Activated CD4-positive, alpha-beta T cell treated with anti-CD3 and anti-CD28 coated beads for 1 hour (primary cell): ENCODE results near the gene EXD2.
"Not testable (repeated sequence)": the region's sequence is repeated elsewhere in the genome, so short reads cannot be mapped to it uniquely, and the experiment has no call there.

Source experiments
- DNase-seq: peaks from one replicate; pipeline ENCODE4 v3.0.0-alpha.2; 2020

EXD2 gene

DNA sequence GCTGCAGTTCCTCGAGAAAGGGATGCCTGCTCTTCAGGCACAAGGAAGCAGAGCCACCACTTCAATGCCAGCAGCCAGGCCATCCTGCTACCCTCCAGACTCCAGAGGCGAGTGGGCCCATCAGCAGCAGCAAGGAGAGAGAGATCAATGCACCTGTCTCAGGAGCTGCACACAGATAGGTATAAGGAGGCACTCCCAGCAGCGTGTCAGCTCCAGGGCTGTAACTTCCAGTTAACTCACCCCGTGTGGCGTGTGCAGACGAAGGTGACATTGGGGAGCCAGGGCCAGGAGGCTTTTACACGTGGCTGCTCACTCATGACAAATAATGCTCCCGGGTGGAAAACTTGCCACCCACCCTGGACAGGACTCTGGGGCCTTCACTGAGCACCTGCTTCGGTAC is 92.9 kb downstream of the EXD2 start:
- no peak for DNase-seq

DNA sequence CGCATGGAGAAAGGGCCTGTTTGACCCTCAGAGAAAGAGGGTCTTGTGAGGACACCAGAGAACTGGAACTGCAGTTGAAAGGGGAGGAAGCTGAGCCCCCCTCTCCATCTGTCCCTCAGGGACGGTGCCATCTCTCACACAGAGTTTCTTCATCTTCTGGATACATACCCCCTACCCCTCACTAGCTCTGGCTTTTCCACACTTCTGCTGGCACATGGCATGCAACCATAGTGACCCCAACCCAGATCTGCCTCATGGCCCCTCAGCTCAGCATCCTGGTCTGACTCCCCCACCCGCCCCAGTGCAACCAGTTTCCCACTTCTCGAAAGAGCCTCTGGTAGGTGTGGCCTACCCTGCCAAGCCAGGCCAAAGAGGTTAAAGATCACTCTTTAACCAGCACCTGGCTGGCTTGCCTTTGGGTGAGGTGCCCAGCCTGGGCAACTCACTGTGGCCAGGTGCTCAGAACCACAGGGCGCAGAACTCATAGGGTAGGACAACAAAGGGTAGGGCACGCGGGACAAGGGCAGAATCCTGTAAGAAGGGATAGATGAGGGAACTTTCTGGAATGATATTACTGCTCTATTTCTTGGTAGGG is 94.5 kb downstream of the EXD2 start:
- no peak for DNase-seq

DNA sequence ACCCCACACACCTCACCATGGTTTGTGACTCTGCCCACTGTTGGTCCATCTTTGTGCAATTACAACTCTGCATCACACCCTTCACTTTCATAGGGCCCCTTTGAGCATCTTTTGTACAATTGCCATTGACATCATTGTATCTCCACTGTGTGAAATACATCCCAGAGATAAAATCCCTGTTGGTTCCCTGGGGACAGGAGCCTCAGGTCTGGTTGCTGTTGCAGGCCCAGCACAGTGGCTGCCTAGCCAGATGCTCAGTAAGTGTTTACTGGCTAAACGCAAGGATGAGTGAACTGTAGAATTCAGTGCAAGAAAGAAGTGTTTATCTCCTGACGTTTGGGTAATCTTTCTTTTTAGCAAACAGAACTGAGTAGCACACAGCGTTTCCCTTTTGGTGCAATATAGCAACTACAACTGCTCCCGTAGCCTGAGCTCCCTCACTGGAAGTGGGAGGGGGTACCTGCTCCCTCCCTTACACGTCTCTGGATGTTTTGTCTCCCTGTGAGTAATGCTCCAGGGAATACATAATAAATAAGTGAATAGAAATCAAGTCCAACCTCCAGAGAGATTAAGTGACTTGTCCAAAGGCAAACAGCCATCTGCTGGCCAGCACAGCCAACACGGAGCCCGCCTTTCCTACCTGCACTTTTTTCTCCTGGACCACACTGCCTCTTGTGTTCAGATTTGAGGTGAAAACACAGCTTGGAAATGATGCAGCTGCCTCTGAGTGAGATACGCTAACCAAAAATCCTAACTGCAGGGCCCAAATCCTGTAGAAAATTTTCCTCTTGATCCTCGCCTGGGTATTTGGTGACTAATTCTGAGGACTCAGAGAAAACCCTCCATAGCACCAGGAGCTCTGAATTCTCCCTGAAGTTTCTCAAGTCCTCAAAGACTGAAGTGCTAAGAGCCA is 96.1 kb downstream of the EXD2 start:
- no peak for DNase-seq

DNA sequence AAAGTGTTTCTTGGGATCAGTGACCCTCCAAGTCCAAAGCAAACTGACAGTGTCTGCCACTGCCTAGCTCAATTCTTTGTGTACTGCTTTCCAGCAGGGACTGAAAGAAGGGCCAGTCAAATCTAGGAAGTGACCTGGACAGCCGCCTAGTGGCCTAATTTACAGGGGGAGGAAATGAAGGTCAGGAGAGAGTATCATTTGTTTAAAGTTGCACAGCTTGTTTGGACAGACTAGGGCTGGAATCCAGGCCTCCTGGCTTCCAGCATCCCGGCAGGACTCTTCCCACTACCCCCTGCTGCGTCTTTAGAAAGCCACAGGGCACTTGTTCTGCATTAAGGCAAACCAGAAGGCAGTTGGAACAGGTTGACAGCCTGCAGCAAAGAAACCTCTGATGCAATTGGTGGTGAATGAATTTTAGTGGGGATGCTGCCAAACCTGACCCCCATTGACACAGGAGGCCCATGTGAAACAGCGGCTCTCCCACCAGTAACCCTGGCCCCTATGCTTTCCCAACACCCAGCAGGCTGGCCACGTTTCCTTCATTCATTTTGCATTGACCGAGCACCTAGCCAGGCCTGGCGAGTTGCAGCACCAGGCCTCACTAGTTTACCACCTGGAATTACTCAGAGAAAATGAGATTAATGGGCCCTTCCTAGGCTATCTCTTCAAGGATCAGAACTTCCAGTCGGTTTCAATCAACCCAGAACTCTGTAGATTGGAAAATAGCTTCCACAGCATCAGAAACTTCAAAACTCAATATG is 96.9 kb downstream of the EXD2 start:
- DNase-seq = no peak

DNA sequence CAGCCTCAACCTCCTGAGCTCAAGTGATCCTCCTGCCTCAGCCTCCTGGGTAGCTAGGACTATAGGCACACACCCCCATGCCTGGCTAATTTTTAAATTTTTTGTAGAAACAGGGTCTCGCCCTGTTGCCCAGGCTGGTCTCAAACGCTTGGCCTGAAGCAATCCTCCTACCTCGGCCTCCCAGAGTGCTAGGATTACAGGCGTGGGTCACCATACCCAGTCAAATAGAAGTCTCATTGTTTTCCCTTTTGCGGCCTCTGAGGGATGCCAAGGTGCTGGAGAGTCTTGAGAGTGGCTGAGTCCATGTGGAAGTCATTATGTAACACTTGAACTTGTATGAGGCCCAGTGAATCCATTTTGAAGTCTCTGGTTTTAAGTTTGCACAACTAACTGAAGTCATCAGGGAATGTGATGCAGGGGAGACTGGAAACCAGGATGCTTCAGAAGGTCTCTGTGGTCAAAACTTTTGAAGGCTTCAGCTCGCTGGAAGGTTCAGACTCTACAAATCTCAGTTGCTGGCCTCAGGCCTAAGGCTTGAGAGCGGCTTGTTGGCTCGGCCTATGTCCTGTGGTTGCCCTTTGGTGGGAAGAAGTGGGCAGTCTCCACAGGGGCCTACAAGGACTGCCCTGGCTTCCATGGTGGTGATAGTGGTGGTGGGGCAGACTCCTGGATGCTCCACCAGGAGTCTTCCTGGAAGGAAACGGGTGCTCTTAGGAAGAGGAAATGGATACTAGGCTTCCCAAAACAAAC is 97.8 kb downstream of the EXD2 start:
- no peak for DNase-seq

DNA sequence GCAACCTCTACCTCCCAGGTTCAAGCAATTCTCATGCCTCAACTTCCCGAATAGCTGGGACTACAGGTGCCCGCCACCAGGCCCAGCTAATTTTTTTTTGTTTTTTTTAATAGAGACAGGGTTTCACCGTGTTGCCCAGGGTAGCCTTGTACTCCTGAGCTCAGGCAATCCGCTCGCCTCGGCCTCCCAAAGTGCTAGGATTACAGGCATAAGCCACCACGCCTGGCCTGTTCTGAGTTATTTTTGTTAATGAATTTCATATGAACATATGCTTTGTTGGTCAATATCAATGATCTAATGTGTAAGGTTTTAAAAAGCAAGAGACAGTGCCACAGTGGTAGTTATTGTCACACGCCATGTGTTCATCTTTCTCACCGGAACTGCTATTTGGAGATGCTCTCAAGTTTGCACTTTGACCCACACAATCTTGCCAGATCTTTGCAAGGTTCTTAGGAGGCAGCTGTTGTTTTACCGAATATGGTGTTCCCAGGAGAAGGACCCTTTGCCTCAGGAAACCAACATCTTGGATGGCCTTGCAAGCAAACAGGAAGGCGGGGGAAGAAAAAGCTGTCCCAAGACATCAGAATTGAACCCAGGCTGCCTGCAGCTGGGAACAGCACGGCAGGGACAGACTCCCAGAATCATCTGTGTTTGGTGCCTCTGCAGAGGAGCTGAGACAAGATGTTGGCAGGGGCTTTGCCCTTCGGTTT is 98.7 kb downstream of the EXD2 start:
- no peak for DNase-seq

DNA sequence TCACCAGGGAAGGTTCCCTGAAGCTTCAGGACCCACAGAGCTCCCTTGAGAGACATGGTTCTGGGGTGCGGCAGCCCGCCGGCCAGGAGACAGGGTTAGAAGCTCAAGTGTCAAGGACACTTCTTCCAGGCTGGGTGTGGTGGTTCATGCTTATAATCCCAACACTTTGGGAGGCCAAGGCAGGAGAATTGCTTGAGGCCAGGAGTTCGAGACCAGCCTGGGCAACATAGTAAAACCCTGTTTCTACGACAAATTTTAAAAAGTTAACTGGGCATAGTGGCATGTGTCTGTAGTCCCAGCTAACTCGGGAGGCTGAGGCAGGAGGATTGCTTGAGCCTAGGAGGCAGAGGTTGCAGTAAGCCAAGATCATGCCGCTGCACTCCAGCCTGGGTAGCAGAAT is 99.6 kb downstream of the EXD2 start:
- not testable (repeated sequence) for DNase-seq

DNA sequence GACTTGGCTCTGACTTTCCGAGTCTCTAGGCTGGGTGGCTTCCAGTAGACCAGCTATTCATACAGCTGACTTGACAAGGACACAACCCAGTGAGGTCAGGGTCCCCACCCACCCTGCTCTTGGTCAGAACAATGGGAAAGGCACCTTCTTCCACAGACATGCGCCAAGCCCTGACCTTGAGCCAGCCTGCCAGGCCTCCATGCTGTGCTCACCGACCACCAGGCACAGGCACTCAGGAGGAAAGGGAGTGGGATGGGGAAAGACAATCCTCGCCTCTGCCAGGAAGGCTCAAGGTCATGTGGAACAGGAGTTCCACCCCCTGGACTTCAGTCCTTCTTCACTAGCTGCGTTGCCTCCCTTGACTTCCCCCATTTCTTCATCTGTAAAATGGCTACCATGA is 100.1 kb downstream of the EXD2 start:
- DNase-seq = no peak

DNA sequence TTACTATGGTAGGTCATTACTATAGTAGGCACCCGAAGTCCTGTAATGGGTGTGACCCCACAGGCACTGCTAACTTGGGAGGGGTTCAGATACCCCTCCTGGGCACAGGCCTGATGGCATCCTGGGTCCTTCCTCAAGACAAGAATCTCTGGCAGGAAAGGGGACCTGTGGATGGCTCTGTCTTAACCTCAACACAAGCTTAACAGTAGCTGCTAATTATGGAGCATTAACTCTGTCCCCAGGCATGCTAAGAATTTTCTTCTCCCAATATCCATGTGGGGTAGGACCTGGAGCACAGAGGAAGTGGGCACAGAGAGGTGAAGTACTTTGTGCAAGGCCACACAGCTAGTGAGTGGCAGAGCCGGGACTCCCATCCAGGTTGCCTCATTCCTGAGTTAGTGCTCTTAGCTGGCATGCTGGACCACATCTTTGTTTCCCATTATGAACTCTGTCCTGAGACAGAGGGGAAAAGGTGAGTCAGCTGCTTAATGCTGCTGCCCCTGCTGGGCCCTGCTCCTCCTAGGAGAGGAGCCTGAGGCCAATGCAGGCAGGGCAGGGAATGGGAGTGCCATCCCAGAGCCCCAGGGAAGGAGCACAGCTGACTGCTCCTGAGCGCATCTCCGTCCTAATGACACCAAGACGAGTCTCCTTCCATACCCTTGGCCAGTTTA is 100.7 kb downstream of the EXD2 start:
- no peak for DNase-seq
